ENCODE results near the gene UNCX. TPM values are rescaled to one million over a fixed set of nuclear protein-coding genes. Genes with fewer than 3 reads are reported as not detected.

UNCX gene
- total RNA-seq, 2 experiments from 2014 or later, result not detected

DNA sequence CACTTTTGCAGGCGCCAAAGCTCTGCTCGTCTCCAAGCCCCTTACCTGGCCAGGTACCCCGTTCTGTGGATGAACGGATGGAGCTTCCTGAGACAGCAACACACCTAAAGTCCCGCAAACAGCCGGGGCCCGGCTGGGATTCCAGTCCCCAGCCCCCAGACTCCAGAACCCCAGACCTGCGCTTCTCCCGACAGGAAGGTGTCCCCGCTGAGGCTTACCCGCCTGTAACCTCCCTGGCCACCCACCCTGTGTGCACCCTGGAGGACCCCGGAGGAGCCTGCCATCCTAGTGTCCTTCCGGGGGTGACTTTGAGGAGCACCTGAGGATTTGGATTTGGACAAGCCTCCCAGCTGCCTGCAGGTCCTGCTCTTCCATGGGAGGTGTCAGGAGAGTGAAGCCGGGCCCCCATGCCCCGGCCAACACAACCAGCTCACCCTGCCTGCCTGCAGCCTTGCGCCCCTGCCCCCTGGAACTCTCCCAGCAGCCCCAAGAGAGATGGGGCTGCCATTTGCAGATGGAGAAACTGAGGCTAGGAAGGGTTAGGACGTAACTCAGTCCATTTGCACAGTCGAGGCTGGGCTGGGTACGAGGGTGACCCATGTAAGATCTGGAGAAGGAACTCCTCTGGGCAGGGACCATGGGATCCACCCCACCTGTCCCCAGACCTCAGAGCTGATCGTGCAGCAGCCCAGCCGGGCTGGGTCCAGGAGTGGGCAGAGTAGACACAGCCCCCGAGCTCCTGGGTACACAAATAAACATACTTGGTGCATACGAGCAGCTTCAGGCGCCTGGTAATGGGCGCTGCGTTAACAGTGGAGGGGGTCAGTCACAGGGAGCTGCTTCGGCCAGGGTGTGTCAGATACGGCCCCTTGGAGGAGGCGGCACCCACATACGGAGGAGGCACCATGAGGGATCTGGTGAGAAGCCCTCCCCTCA, 31.9 kb downstream of the UNCX start:
- ChIA-PET POLR2A (no interaction called here), CTCF (no interaction called here)
- DNase-seq (no peak), ATAC-seq (no peak)
- peaks cover 15% of the 10 kb centered on the region for H3K27me3 Mint-ChIP-seq
- intact Hi-C loops (cut with micrococcal nuclease), result no loop called here
- no peaks in the 10 kb centered on the region for H3K36me3 Mint-ChIP-seq (ENCODE audit: low read depth)
- H3K4me3 Mint-ChIP-seq, result no peak overlapping the region
- H3K27ac Mint-ChIP-seq, result no peak overlapping the region
- H3K9me3 Mint-ChIP-seq, result no peaks in the 10 kb centered on the region
- H3K4me1 Mint-ChIP-seq (ENCODE audit: low read depth), result no peaks in the 10 kb centered on the region
- TF ChIP-seq, protein P1, sequence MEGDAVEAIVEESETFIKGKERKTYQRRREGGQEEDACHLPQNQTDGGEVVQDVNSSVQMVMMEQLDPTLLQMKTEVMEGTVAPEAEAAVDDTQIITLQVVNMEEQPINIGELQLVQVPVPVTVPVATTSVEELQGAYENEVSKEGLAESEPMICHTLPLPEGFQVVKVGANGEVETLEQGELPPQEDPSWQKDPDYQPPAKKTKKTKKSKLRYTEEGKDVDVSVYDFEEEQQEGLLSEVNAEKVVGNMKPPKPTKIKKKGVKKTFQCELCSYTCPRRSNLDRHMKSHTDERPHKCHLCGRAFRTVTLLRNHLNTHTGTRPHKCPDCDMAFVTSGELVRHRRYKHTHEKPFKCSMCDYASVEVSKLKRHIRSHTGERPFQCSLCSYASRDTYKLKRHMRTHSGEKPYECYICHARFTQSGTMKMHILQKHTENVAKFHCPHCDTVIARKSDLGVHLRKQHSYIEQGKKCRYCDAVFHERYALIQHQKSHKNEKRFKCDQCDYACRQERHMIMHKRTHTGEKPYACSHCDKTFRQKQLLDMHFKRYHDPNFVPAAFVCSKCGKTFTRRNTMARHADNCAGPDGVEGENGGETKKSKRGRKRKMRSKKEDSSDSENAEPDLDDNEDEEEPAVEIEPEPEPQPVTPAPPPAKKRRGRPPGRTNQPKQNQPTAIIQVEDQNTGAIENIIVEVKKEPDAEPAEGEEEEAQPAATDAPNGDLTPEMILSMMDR (IDR thresholded peaks at IDR 0.05), result no peak

DNA sequence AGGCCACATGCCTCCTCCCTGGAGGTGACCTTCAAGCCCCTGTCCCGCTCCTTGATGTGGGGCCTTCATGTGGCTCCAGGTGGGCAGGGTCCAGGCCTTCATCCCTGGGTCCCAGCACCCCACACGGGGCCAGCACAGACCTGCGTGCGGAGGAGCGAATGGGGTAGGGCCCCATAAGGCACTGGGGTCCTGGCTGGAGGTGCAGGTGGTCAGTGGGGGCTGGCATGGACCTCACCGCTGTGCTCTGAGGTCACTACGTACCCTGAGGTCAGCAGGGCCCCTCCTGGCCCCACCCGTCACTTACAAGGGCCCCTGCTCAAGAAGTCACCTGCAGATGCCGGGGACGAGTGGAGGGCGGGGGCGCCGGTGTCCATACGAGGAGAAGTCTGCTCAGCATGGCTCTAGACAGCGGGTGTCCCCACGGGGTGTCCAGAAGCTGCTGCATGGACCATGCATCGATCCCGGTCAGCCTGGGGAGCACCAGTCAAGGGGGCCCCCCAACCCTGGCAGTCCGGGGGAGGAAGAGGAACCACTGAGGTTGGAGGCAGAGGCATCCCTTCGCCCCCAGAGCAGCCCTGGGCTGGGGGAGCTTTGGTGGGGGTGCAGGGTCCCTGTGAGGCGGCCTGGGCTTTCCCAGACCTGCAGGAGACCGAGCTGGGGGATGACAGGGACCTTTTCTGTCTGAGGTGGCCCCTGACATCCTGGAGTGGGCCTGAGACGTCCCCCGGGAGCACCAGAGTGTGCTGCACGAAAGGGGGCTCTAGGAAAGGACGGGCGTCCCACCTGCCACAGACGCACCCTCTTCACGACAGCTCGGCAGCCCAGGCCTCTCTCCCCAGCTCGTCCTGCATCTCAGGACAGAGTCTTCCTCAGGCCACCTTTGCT, 34.6 kb downstream of the UNCX start:
- no peaks in the 10 kb centered on the region for H3K9me3 Mint-ChIP-seq
- DNase-seq, result no peak
- POLR2A ChIA-PET, result interaction anchor here (0.6 kb wide), 1 partner anchor 618 kb away, joined by 3 read pairs; no protein-coding TSS in a partner anchor
- intact Hi-C loops (cut with micrococcal nuclease), result no loop called here
- H3K4me3 Mint-ChIP-seq, result no peak overlapping the region
- H3K27me3 Mint-ChIP-seq, result peaks cover 12% of the 10 kb centered on the region
- no peak overlapping the region for H3K27ac Mint-ChIP-seq
- CTCF ChIA-PET, result no interaction called here
- no peaks in the 10 kb centered on the region for H3K4me1 Mint-ChIP-seq (ENCODE audit: low read depth)
- H3K36me3 Mint-ChIP-seq (ENCODE audit: low read depth), result no peaks in the 10 kb centered on the region
- no peak for ATAC-seq
- TF ChIP-seq, protein P1 (IDR thresholded peaks at IDR 0.05), result no peak

DNA sequence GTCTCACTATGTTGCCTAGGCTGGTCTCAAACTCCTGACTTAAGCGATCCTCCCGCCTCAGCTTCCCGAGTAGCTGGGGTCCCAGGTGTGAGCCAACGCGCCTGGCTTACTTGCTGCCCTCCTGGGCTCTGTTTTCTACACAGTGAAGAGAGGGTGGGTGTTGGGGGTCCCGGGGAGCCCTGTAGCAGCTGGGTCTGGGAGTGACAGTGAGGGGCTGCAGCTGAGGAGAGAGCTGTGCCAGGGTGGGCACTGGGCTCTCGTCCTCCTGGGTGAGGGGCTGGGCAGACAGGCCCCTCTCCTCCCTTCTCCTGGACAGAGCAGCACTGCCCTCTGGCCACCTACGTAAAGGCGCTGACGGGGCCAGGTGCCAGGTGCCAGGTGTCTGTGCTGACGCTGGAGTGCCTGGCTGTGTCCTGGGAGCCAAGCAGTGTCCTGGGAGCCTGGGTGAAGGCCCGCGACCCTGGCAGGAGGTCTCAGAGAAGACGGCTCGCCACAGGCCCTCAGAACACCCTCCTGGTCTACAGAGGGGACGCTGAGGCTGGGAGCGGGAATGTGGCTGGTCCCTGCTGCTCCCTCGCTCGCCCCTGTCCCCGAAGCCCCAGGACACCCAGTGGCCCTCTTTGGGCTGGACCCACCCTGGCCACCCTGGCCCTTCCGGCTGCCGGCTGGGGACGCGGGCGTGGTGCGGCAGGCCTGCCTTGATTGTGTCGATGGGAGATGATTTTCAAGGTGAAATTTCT, 35.6 kb downstream of the UNCX start:
- H3K4me3 Mint-ChIP-seq, result no peak overlapping the region

DNA sequence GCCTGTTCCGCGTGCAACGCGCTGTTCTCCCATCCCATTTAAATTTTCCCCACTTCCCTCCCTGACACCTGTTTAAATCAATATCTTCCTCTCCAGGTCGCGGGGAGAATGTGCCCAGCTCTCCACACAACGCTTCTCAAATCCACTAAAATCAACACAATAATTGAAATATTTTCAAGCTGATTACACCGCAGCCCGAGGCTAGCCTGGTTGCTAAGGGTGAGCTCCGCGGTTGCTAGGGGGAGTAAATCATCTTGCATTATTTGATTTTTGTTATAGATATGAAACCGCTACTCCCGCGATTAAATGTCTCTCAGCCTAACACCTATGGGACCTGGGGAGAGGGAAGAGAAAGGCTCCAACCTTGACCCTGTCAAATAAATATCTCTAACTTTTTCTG, 36.2 kb downstream of the UNCX start:
- no peaks in the 10 kb centered on the region for H3K4me1 Mint-ChIP-seq (ENCODE audit: low read depth)
- no peak for DNase-seq
- no peaks in the 10 kb centered on the region for H3K9me3 Mint-ChIP-seq
- intact Hi-C loops (cut with micrococcal nuclease), result no loop called here
- POLR2A ChIA-PET, result no interaction called here
- no peak for ATAC-seq
- TF ChIP-seq, protein P1 (IDR thresholded peaks at IDR 0.05), result no peak
- no peak overlapping the region for H3K27ac Mint-ChIP-seq
- no peaks in the 10 kb centered on the region for H3K36me3 Mint-ChIP-seq (ENCODE audit: low read depth)
- peaks cover 9% of the 10 kb centered on the region for H3K27me3 Mint-ChIP-seq
- H3K4me3 Mint-ChIP-seq, result no peak overlapping the region
- CTCF ChIA-PET, result no interaction called here

More for the DNA sequence above, 35.6 kb downstream of the UNCX start:
- ChIA-PET POLR2A (interaction anchor here (0.6 kb wide), 1 partner anchor 617 kb away, joined by 3 read pairs; no protein-coding TSS in a partner anchor), CTCF (no interaction called here)
- Mint-ChIP-seq H3K36me3 (ENCODE audit: low read depth) (no peaks in the 10 kb centered on the region), H3K27me3 (peaks cover 12% of the 10 kb centered on the region), H3K27ac (no peak overlapping the region), H3K4me1 (ENCODE audit: low read depth) (no peaks in the 10 kb centered on the region), H3K9me3 (no peaks in the 10 kb centered on the region)
- TF ChIP-seq, protein P1 (IDR thresholded peaks at IDR 0.05), result no peak
- ATAC-seq (no peak), DNase-seq (no peak)
- intact Hi-C loops (cut with micrococcal nuclease), result no loop called here

Measured in activated CD8-positive, alpha-beta T cell treated with anti-CD3 and anti-CD28 coated beads for 36 hours (primary cell).